ENCODE results near the gene GAD1.

GAD1 gene

DNA sequence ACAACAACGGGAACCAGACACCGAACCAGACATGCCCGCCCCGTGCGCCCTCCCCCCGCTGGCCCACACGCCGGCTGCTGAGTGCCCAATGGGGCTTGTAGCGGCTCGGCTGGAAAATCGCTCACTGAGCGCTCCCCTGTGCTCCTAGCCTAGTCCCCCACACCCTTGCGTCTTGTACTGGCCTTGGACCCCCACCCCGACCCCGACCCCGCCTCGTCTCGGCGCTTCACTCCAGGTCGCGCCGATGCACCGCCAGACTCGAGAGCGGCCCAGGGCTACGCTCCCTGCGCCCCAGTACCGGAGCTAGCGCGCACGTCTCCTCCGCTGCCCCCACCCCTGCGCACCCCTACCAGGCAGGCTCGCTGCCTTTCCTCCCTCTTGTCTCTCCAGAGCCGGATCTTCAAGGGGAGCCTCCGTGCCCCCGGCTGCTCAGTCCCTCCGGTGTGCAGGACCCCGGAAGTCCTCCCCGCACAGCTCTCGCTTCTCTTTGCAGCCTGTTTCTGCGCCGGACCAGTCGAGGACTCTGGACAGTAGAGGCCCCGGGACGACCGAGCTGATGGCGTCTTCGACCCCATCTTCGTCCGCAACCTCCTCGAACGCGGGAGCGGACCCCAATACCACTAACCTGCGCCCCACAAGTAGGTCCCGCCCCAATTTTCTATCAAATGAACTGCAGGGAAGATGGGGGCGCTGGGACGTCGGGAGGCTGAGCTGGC, 1.5 kb downstream of the GAD1 start:
- DNase-seq, result peak in 1 of 3 donors; percentile 28

- DNase-seq, result no peak
These were observed 2.2 kb downstream of the GAD1 start for GRCh38 chr2:170818752-170819470.

- DNase-seq, result no peak
These were observed 3.3 kb downstream of the GAD1 start for GRCh38 chr2:170819680-170820664.

- no peak for DNase-seq
These were observed 4.3 kb downstream of the GAD1 start for GRCh38 chr2:170820757-170821530.

GRCh38 chr2:170821531-170822289, 5.0 kb downstream of the GAD1 start:
- DNase-seq, result no peak

DNA sequence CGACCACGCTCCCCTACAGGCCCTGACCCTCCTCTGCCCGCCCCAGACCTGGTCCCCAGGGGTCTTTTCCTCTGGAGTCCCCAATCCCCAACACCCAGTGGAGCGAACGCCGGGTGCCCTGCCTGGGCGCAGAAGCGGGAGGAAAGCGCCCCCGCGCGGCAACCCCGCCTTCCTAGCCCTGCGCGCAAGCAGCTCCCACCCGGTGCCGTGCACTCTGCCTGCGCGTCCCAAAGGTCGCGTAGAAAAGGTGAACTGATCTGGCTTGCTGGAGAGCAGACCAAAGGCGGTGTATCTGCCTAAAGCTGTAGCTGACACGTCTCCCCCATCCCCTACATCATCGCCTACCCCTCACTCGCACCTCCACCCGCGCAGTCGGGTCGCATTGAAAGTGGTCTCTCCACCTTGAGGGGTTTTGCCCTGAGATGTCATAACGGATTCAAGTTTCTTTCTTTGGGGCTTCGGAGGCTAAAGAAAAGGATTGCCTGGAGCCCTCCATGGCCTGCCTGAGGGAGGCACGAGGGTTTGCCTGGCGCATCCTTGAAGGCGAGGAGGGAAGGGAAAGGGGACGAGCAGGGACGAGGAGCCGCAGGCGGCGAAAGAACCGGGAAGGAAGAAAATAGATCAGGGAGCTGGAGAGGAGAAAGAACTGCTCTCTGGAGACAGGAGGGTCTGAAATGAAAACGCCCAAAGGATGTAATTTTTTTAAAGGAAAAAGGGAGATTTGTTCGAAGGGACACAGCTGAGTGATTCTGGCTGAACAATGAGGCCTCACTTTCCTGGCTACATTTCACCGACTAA, 5.8 kb downstream of the GAD1 start:
- DNase-seq, result peak in 1 of 3 donors; percentile 55

GRCh38 chr2:170823088-170823897, 6.6 kb downstream of the GAD1 start:
- peak; percentile 24 to 58 (median 32) for DNase-seq

GRCh38 chr2:170823898-170824215, 7.2 kb downstream of the GAD1 start:
- no peak for DNase-seq

- DNase-seq, result no peak
These were observed 7.9 kb downstream of the GAD1 start for GRCh38 chr2:170824526-170825015.

GRCh38 chr2:170827841-170828532, 11.3 kb downstream of the GAD1 start:
- no peak for DNase-seq

DNA sequence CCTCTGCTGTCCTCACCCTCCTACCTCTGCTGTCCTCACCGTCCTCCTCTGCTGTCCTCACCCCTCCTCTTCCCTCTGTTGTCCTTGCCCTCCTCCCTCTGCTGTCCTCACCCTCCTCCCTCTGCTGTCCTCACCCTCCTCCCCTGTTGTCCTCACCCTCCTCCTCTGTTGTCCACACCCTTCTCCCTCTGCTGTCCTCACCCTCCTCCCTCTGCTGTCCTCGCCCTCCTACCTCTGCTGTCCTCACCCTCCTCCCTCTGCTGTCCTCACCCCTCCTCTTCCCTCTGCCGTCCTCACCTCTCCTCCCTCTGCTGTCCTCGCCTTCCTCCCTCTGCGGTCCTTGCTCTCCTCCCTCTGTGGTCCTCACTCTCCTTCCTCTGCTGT, 11.8 kb downstream of the GAD1 start:
- no peak for DNase-seq

- DNase-seq, result no peak
These were observed 12.3 kb downstream of the GAD1 start for GRCh38 chr2:170829036-170829435.

- no peak for DNase-seq
These were observed 13.5 kb downstream of the GAD1 start for GRCh38 chr2:170830166-170830565.

GRCh38 chr2:170831115-170831514, 14.4 kb downstream of the GAD1 start:
- no peak for DNase-seq

DNA sequence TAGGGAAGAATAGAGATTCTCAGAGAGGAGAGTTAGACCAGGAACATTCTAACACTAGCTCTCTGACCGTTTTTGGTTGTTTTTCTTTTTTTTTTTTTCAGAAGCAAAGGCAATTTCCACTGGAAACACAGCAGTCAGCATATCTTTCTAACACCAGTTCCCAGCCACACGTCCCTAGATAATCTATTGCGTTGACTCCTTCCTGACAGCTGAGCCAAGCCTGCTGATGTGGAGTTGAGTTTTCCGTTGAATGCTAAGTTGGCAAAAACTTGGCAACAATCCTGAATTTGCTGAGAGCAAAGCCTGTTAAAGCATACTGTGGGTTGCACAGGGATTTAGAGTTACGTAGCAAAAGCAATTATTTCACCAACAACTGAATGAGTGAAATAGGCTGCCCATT, 19.3 kb downstream of the GAD1 start:
- DNase-seq, result no peak

DNA sequence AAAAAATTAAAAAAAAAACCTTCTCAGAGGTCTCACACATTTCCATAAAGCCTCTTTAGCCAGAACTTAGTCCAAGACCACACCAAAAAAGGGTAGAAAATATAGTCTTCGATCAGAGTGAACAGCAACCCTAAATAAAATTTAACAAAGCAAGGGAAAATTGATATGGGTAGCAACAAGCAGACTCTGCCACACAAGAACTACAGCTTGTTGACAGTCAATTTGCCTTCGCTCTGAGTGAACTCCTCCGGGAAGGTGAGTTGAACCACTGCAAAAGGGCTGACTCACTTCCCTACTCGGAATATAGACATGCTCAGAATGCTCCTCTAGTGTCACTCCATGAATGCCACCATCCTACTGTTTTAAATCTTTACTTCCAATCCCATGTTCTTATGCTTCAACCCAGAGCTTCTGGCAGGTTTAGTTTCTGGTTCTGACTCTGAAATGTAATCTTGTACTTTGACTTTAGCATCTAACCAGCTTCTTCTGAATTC, 24.1 kb downstream of the GAD1 start:
- no peak for DNase-seq

GRCh38 chr2:170842785-170843184, 26.1 kb downstream of the GAD1 start:
- DNase-seq, result no peak

DNA sequence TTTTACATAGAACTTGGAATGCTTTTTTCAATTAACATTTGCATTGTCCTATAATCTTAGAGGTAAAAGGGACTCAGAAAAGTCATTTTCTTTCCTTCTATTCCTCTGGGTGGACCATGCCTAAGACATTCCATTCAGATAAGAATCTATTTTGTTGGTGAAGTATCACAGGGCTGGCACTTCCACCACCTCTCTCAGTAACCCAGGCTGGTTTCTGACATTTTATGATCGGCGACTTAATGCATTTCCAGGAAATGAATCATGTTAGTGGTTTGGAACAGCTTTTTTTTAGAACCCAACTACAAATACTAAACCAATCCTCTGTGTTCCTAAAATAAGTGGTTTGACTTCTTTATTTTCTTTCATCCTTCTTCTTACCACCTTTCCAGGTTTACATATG, 27.0 kb downstream of the GAD1 start:
- DNase-seq, result no peak

DNA sequence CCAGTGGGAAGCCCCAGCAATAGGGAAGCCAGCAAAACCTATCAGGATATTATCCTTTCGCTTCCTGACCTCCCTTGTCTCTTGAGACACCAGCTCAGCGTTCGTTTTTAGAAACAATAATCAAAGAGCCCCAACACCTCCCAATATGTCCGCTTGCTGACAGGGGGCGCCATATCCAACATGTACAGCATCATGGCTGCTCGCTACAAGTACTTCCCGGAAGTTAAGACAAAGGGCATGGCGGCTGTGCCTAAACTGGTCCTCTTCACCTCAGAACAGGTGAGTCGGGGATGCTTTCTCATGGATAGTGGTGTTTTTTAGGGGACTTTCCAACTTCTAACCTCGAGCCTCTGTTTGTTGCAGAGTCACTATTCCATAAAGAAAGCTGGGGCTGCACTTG, 28.7 kb downstream of the GAD1 start:
- no peak for DNase-seq
